OCI-LY1 (cell line): Measurements from ENCODE around the gene DDX19B.
"Not testable (repeated sequence)": the region's sequence is repeated elsewhere in the genome, so short reads cannot be mapped to it uniquely, and the experiment has no call there.

Experiments used
- H2AFZ ChIP-seq: fragments of 200-600 bp; sonication (generic), shearing (Covaris generic); 2 replicates; pipeline ENCODE4 v1.6.0; 2014; ENCODE audit warnings: antibody characterized with exemption, mild to moderate bottlenecking, low read length
- H3F3A ChIP-seq: fragments of 200-600 bp; sonication (generic), shearing (Covaris generic); 2 replicates; pipeline ENCODE4 v1.6.0; 2014; ENCODE audit warnings: mild to moderate bottlenecking, antibody characterized with exemption, low read length, moderate library complexity; ENCODE audit not compliant: insufficient read depth
- H3K27ac ChIP-seq: fragments of 200-600 bp; sonication (generic); 2 replicates; pipeline ENCODE4 v1.5.1; 2014; ENCODE audit warnings: low read length, mixed run types, mild to moderate bottlenecking, low read depth; ENCODE audit not compliant: poor library complexity, severe bottlenecking
- H3K27me3 ChIP-seq: fragments of 200-600 bp; sonication (generic); 2 replicates; pipeline ENCODE4 v1.6.0; 2014; ENCODE audit warnings: antibody characterized with exemption, mild to moderate bottlenecking, low read length, moderate library complexity; ENCODE audit not compliant: insufficient read depth
- H3K36me3 ChIP-seq: fragments of 200-600 bp; sonication (generic); 2 replicates; pipeline ENCODE4 v1.6.1; 2014; ENCODE audit warnings: mild to moderate bottlenecking, antibody characterized with exemption, low read length, moderate library complexity, mixed read lengths; ENCODE audit not compliant: insufficient read depth
- H3K4me1 ChIP-seq: fragments of 200-600 bp; sonication (generic); 2 replicates; pipeline ENCODE4 v1.5.1; 2014; ENCODE audit warnings: mild to moderate bottlenecking, low read length, moderate library complexity; ENCODE audit not compliant: insufficient read depth, severe bottlenecking
- H3K4me2 ChIP-seq: fragments of 200-600 bp; sonication (generic), shearing (Covaris generic); 2 replicates; pipeline ENCODE4 v1.6.1; 2014; ENCODE audit warnings: low read length
- H3K4me3 ChIP-seq: fragments of 200-600 bp; sonication (generic); 2 replicates; pipeline ENCODE4 v1.5.1; 2014; ENCODE audit warnings: low read length, low read depth, mild to moderate bottlenecking, mixed read lengths; ENCODE audit not compliant: poor library complexity, severe bottlenecking
- H3K79me2 ChIP-seq: fragments of 200-600 bp; shearing (Covaris generic); 2 replicates; pipeline ENCODE4 v1.6.1; 2016; ENCODE audit warnings: mixed run types, low read length, mixed read lengths; ENCODE audit not compliant: insufficient read depth
- H3K9ac ChIP-seq: fragments of 200-600 bp; sonication (generic), shearing (Covaris generic); 2 replicates; pipeline ENCODE4 v1.6.1; 2014; ENCODE audit warnings: mild to moderate bottlenecking, low read length, mixed read lengths
- H3K9me2 ChIP-seq: fragments of 200-600 bp; sonication (generic), shearing (Covaris generic); 2 replicates; pipeline ENCODE4 v1.6.1; 2014; ENCODE audit warnings: low read depth, mild to moderate bottlenecking, low read length, mixed read lengths
- H3K9me3 ChIP-seq: fragments of 200-600 bp; shearing (Covaris generic); 2 replicates; pipeline ENCODE4 v1.6.1; 2014; ENCODE audit warnings: low read length, mixed read lengths
- H4K20me1 ChIP-seq: fragments of 200-600 bp; sonication (generic), shearing (Covaris generic); 2 replicates; pipeline ENCODE4 v1.6.0; 2016; ENCODE audit warnings: mild to moderate bottlenecking, low read length; ENCODE audit not compliant: insufficient read depth
- CTCF ChIP-seq: fragments of 200-600 bp; sonication (generic), shearing (Covaris generic); IDR thresholded peaks from 2 replicates; pipeline ENCODE4 v1.5.1; 2017; ENCODE audit warnings: mild to moderate bottlenecking, antibody characterized with exemption, low read length, moderate library complexity, mixed read lengths
- EZH2 ChIP-seq: fragments of 200-600 bp; sonication (generic), shearing (Covaris generic); IDR thresholded peaks from 2 replicates; pipeline ENCODE4 v1.8.0; 2017; ENCODE audit warnings: borderline replicate concordance, mixed run types, mild to moderate bottlenecking, antibody characterized with exemption, low read length, moderate library complexity, mixed read lengths

Gene DDX19B

GRCh38 chr16:70289229-70290094, 9.5 kb upstream of the DDX19B start, which contains the start of gene AARS1:
TSS of gene AARS1 (minus strand) at chr16:70289506. CDS start at chr16:70282763, 6,743 bp downstream.
- Histone ChIP-seq H3K27me3 (no peaks in the 10 kb centered on the region), H3K27ac (peak within 1 kb of the TSS; percentile 89), H2AFZ (peak within 1 kb of the TSS; percentile 95), H3K4me2 (peak within 1 kb of the TSS; percentile 80), H3K79me2 (peaks cover 25% of the 10 kb centered on the region), H3K36me3 (peaks cover 18% of the 10 kb centered on the region), H3K9me3 (no peaks in the 10 kb centered on the region), H3K4me3 (peak within 1 kb of the TSS; percentile 78), H4K20me1 (no peaks in the 10 kb centered on the region), H3K4me1 (peaks cover 14% of the 10 kb centered on the region), H3K9me2 (no peaks in the 10 kb centered on the region), H3F3A (no peaks in the 10 kb centered on the region), H3K9ac (peak within 1 kb of the TSS; percentile 91)
- TF ChIP-seq CTCF (no peak), EZH2 (no peak)

- Histone ChIP-seq H3K9me3 (no peaks in the 10 kb centered on the region), H3K9ac (no peak overlapping the region), H3F3A (no peaks in the 10 kb centered on the region), H3K4me3 (no peak overlapping the region), H3K9me2 (no peaks in the 10 kb centered on the region), H2AFZ (no peak overlapping the region), H3K79me2 (peaks cover 10% of the 10 kb centered on the region), H3K4me2 (no peak overlapping the region), H3K4me1 (peaks cover 14% of the 10 kb centered on the region), H4K20me1 (no peaks in the 10 kb centered on the region), H3K27me3 (no peaks in the 10 kb centered on the region), H3K36me3 (0 out of 2 replicates have a peak, but pooled peaks cover 3% of the 10 kb centered on the region), H3K27ac (no peak overlapping the region)
- TF ChIP-seq CTCF: no peak
- TF ChIP-seq EZH2: no peak
These were observed 8.0 kb upstream of the DDX19B start for GRCh38 chr16:70290949-70291519.

GRCh38 chr16:70292148-70292547, 6.8 kb upstream of the DDX19B start:
- not testable (repeated sequence) for H2AFZ ChIP-seq, H4K20me1 ChIP-seq, H3K36me3 ChIP-seq, H3K4me3 ChIP-seq, H3K9me3 ChIP-seq, H3K9ac ChIP-seq, H3K9me2 ChIP-seq, H3K79me2 ChIP-seq, H3K4me2 ChIP-seq, H3K27ac ChIP-seq, H3K27me3 ChIP-seq, H3F3A ChIP-seq
- H3K4me1 ChIP-seq: peaks cover 14% of the 10 kb centered on the region
